HUES64 (cell line): ENCODE data around the gene PRKAG2.
"Not testable (repeated sequence)": the region's sequence is repeated elsewhere in the genome, so short reads cannot be mapped to it uniquely, and the experiment has no call there.

Experiments
- H3K27ac ChIP-seq: 2 replicates; pipeline ENCODE4 v1.7.0; 2013; ENCODE audit warnings: low read depth, low read length, inconsistent platforms
- H3K27me3 ChIP-seq: 2 replicates; pipeline ENCODE4 v1.6.1; 2013; ENCODE audit warnings: mild to moderate bottlenecking, low read length; ENCODE audit not compliant: insufficient read depth
- H3K36me3 ChIP-seq: 2 replicates; pipeline ENCODE4 v1.6.1; 2013; ENCODE audit warnings: mild to moderate bottlenecking, low read length; ENCODE audit not compliant: insufficient read depth
- H3K4me1 ChIP-seq: 2 replicates; pipeline ENCODE4 v1.6.1; 2013; ENCODE audit warnings: mild to moderate bottlenecking, low read length, moderate library complexity; ENCODE audit not compliant: insufficient read depth
- H3K4me3 ChIP-seq: 2 replicates; pipeline ENCODE4 v1.5.1; 2013; ENCODE audit warnings: mild to moderate bottlenecking, low read length, moderate library complexity
- H3K9ac ChIP-seq: 2 replicates; pipeline ENCODE4 v1.6.1; 2013; ENCODE audit warnings: mild to moderate bottlenecking, low read depth, low read length
- H3K9me3 ChIP-seq: 2 replicates; pipeline ENCODE4 v1.6.1; 2013; ENCODE audit warnings: low read depth, low read length; ENCODE audit not compliant: insufficient read depth
- WGBS: fragments of 150-250, 120-280 bp; methylation state at CpG from one replicate; pipeline ENCODE4 v1.1.7; 2013; ENCODE audit warnings: missing lambda C conversion rate; 5-methylcytosine and 5-hydroxymethylcytosine counted together

Gene PRKAG2

GRCh38 chr7:151784853-151785680 lies 91.8 kb downstream of the PRKAG2 start:
- 89% methylated on average over 21 of the region's 21 CpGs for WGBS
- Histone ChIP-seq H3K9ac (no peak overlapping the region), H3K9me3 (no peaks in the 10 kb centered on the region), H3K4me1 (no peaks in the 10 kb centered on the region), H3K4me3 (no peak overlapping the region), H3K36me3 (no peaks in the 10 kb centered on the region), H3K27me3 (peaks cover 14% of the 10 kb centered on the region), H3K27ac (no peak overlapping the region)

GRCh38 chr7:151783958-151784575 lies 92.8 kb downstream of the PRKAG2 start:
- Histone ChIP-seq H3K27me3 (peaks cover 14% of the 10 kb centered on the region), H3K9me3 (no peaks in the 10 kb centered on the region), H3K4me3 (no peak overlapping the region), H3K9ac (no peak overlapping the region), H3K27ac (no peak overlapping the region), H3K36me3 (no peaks in the 10 kb centered on the region), H3K4me1 (no peaks in the 10 kb centered on the region)
- WGBS: 94% methylated on average over 18 of the region's 18 CpGs

DNA sequence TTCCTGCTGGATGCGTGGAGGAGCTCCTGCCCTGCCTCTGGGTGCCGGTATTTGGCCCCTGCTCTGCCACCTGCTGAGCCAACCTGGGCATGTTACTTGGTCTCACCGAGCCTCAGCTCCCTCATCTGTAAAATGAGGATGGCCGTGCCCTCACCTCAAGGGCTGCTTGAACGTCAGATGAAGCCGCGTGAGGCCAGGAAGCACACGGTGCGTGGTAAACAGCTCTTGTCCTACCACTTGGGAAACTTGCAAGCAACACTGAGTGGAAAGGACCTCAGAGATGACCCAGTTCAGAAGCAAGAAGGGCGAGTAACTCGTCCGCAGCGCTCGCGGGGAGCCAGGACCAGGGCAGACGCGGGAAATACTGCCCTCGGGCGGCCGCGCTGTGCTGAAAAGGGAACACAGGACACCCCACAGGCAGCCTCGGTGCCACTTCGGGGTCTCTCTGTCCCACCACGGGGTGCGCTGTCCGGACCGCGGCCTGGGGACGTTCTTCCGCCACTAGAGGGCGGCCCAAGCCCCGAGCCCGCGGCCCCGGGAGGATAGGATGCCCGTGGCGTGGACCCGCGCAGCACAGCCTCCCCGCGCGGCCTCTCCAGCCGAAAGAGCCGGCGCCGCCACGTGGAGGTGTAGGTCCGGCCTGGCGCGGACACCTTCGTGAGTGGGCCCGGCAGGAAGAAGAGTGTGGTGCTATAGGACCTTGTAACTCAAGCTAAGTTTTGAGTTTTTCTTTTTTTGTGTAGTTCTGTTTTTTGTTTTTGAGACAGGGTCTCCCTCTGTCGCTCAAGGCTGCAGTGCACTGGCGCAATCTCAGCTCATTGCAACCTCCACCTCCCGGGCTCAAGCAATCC lies 94.1 kb downstream of the PRKAG2 start:
- no peak overlapping the region for H3K27ac ChIP-seq
- H3K4me3 ChIP-seq: peak overlapping the region; percentile 39
- no peak overlapping the region for H3K9ac ChIP-seq
- no peaks in the 10 kb centered on the region for H3K4me1 ChIP-seq
- H3K27me3 ChIP-seq: peaks cover 14% of the 10 kb centered on the region
- no peaks in the 10 kb centered on the region for H3K36me3 ChIP-seq
- 0 out of 2 replicates have a peak, but pooled peaks cover 3% of the 10 kb centered on the region for H3K9me3 ChIP-seq
- WGBS: 15% methylated on average over 55 of the region's 55 CpGs

DNA sequence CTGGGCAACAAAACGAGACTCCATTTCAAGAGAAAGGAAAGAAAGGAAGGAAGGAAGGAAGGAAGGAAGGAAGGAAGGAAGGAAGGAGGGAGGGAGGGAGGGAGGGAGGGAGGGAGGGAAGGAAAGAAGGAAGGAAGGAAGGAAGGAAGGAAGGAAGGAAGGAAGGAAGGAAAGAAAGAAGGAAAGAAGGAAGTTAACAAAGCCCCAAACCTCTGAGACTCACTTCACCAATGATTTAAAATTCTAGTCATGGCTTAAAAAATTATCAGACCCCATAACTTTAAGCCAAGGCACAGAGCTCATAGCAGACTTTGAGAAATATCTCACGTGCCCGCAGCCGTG lies 94.7 kb downstream of the PRKAG2 start:
- not testable (repeated sequence) for H3K4me3 ChIP-seq, H3K9ac ChIP-seq, H3K36me3 ChIP-seq, H3K27ac ChIP-seq, H3K4me1 ChIP-seq, H3K9me3 ChIP-seq
- 79% methylated on average over 4 of the region's 4 CpGs for WGBS
- peaks cover 14% of the 10 kb centered on the region for H3K27me3 ChIP-seq

DNA sequence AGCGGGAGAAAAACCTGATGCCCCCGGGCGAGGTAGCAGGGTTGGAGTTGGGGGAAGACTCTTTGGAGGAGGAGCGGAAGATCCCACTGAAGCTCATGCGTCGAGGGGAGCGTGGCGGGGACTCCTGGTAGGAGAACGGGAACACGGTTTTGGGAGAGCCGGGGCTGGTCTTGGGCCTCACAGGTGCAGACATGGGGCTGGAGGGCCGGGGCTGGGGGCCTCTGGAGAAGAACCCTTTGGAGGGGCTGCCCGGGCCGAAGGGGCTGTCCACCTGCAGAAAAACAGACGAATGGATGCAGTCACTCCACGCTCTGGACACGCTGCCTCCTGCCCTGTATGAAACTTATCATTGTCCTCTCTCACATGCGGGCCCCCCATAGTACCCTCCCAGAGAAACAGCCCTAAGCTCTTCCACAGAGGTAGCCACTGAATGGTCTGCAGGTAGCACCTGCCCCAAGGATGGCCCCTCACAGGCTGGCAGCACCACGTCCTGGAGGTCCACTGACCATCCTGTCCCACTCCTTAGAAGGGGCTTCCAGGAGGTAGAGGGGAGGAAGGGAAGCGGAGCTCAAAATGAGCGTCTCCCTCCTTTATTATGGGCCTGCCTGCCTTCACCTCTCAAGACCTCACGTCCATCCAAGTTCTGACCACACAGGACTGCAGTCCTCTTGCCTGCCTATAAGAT lies 95.6 kb downstream of the PRKAG2 start:
- no peaks in the 10 kb centered on the region for H3K4me1 ChIP-seq
- H3K9ac ChIP-seq: no peak overlapping the region
- no peak overlapping the region for H3K27ac ChIP-seq
- H3K9me3 ChIP-seq: 0 out of 2 replicates have a peak, but pooled peaks cover 3% of the 10 kb centered on the region
- no peaks in the 10 kb centered on the region for H3K36me3 ChIP-seq
- peaks cover 14% of the 10 kb centered on the region for H3K27me3 ChIP-seq
- H3K4me3 ChIP-seq: no peak overlapping the region
- WGBS: 93% methylated on average over 22 of the region's 22 CpGs

DNA sequence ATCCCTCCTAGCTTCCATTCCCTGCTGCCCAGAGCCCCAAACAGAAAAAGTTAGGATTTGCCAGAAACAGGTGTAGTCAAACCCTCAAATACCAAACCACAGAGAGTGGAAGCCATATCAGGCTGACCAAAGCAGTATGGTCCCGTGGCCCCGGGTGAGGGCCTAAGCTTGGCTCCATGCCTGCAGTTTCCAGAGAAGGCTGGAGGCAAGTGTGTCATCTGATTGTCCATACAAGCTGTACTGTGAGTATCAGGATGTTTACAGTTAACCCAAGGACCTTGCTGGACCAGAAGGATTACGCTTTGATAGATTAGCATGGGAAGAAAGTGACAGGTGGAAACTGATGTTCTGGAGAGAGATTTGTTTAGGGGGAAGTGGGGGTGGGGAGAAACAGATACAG lies 96.3 kb downstream of the PRKAG2 start:
- no peak overlapping the region for H3K4me3 ChIP-seq
- no peaks in the 10 kb centered on the region for H3K4me1 ChIP-seq
- no peak overlapping the region for H3K9ac ChIP-seq
- 93% methylated on average over 3 of the region's 3 CpGs for WGBS
- H3K9me3 ChIP-seq: 0 out of 2 replicates have a peak, but pooled peaks cover 3% of the 10 kb centered on the region
- no peak overlapping the region for H3K27ac ChIP-seq
- no peaks in the 10 kb centered on the region for H3K36me3 ChIP-seq
- H3K27me3 ChIP-seq: peaks cover 14% of the 10 kb centered on the region

GRCh38 chr7:151779678-151780077 lies 97.2 kb downstream of the PRKAG2 start:
- WGBS: 94% methylated on average over 5 of the region's 7 CpGs
- H3K27me3 ChIP-seq: peaks cover 14% of the 10 kb centered on the region
- H3K36me3 ChIP-seq: no peaks in the 10 kb centered on the region
- H3K4me1 ChIP-seq: no peaks in the 10 kb centered on the region
- 0 out of 2 replicates have a peak, but pooled peaks cover 3% of the 10 kb centered on the region for H3K9me3 ChIP-seq
- no peak overlapping the region for H3K27ac ChIP-seq
- no peak overlapping the region for H3K4me3 ChIP-seq
- H3K9ac ChIP-seq: no peak overlapping the region

GRCh38 chr7:151779255-151779654 lies 97.7 kb downstream of the PRKAG2 start:
- H3K27ac ChIP-seq: no peak overlapping the region
- no peak overlapping the region for H3K4me3 ChIP-seq
- 92% methylated on average over 5 of the region's 6 CpGs for WGBS
- peaks cover 14% of the 10 kb centered on the region for H3K27me3 ChIP-seq
- H3K36me3 ChIP-seq: no peaks in the 10 kb centered on the region
- H3K9ac ChIP-seq: no peak overlapping the region
- H3K4me1 ChIP-seq: no peaks in the 10 kb centered on the region
- H3K9me3 ChIP-seq: 0 out of 2 replicates have a peak, but pooled peaks cover 3% of the 10 kb centered on the region

- H3K4me3 ChIP-seq: no peak overlapping the region
- H3K27ac ChIP-seq: no peak overlapping the region
- no peak overlapping the region for H3K9ac ChIP-seq
- H3K4me1 ChIP-seq: no peaks in the 10 kb centered on the region
- WGBS: 91% methylated on average over 7 of the region's 7 CpGs
- no peaks in the 10 kb centered on the region for H3K36me3 ChIP-seq
- H3K9me3 ChIP-seq: 0 out of 2 replicates have a peak, but pooled peaks cover 3% of the 10 kb centered on the region
- H3K27me3 ChIP-seq: peaks cover 7% of the 10 kb centered on the region
Observed at GRCh38 chr7:151777908-151778670, 98.8 kb downstream of the PRKAG2 start.

DNA sequence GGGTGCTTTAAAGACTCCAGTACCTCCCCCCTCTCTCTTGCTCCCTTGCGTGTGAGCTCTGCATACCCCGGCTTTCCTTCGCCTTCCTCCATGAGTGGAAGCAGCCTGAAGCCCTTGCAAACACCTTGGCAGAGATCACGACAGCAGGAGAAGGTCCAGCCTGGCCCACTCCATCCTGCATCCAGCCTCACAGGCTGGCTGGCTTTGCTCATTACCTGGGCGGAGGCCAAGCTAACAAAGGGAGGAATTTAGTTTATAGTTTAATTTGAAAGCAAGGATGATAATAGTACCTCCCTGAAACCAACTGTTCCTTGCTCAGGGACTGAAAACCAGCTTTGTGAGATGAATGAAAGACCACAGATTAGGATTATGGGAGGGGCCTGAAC lies 99.4 kb downstream of the PRKAG2 start:
- H3K4me1 ChIP-seq: no peaks in the 10 kb centered on the region
- WGBS: 91% methylated on average over 5 of the region's 5 CpGs
- H3K36me3 ChIP-seq: no peaks in the 10 kb centered on the region
- 0 out of 2 replicates have a peak, but pooled peaks cover 3% of the 10 kb centered on the region for H3K9me3 ChIP-seq
- no peak overlapping the region for H3K4me3 ChIP-seq
- no peak overlapping the region for H3K9ac ChIP-seq
- no peak overlapping the region for H3K27ac ChIP-seq
- H3K27me3 ChIP-seq: peaks cover 2% of the 10 kb centered on the region
